ENCODE data around the gene CDH20. TPM values are rescaled to one million over a fixed set of nuclear protein-coding genes. Genes with fewer than 3 reads are reported as not detected.
A peak's percentile ranks its signal among the peaks of the same experiment; 100 is the strongest.

CDH20 gene
- total and polyA plus RNA-seq, 2 of the 4 experiments (the other 2 are of a cell fraction) = not detected

DNA sequence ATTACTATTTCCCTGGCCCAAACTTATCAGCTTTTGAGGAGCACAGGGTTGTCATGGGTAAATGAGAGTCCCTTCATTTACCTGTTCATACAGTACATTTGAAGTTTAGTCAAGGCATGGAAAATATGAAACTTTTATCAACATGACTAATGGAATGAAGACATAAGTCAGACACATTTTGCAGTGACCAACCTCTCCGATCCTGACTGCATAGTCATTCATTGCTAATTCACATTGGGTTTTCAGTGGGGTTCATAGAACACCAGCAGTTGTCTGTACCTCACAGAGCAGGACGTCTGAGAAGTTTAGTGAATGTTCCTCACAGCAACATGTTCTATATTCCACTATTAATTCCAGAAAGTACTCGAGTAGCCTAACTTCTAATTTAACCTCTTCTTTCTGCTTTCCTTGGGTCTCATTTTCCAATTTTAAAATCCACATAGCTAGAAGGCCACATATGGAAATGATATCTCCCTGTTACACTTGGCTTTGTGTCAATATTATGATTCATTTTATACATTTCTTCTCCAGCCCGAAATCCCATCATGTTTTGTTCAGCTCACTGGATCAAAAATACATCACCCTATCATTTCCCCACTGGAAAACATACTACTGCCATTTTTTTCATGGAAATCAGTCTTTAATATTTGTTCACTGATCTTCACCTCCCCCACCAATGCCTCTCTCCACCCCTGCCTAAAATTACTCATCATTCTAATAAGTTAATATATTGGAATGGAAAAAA, 65.9 kb downstream of the CDH20 start:
- no peak overlapping the region for H3K9ac ChIP-seq (ENCODE audit: low read depth, low read length)
- H3K9me1 ChIP-seq (ENCODE audit: insufficient read depth, low read length) = no peaks in the 10 kb centered on the region; the same call in 1 of the 2 replicates
- no peak overlapping the region for H2AFZ ChIP-seq (replicated peaks; ENCODE audit: low read length, poor library complexity)
- H3K14ac ChIP-seq (replicated peaks; ENCODE audit: low read depth, low read length) = no peak overlapping the region
- CTCF ChIA-PET = no interaction called here
- H2BK120ac ChIP-seq (ENCODE audit: low read depth, low read length) = no peak overlapping the region
- H3K4me1 ChIP-seq (ENCODE audit: control insufficient read depth, insufficient read depth, low read length) = peaks cover 3% of the 10 kb centered on the region; the same call in 1 of the 2 replicates
- no peak overlapping the region for H2AK5ac ChIP-seq (ENCODE audit: low read depth, low read length)
- no peak overlapping the region for H3K56ac ChIP-seq (ENCODE audit: extremely low read depth, insufficient read depth, low read length)
- in situ Hi-C loops (cut with MboI; ENCODE audit: low sequenced_read_pairs) = no loop called here
- dilution Hi-C loops (cut with HindIII; ENCODE audit: low sequenced_read_pairs, unreplicated experiment) = no loop called here
- H2BK15ac ChIP-seq (ENCODE audit: low read depth, low read length) = no peak overlapping the region; the same call in 2 of the 3 replicates
- DNase-seq (peak; percentile 65), ATAC-seq (ENCODE audit: low read depth) (no peak)
- H3K18ac ChIP-seq (ENCODE audit: low read depth, low read length) = no peak overlapping the region
- no peak overlapping the region for H2BK5ac ChIP-seq (ENCODE audit: low read depth, low read length, poor library complexity, severe bottlenecking)
- intact Hi-C loops (cut with micrococcal nuclease) = no loop called here
- H3K4me3 ChIP-seq (ENCODE audit: insufficient read depth, low read depth, low read length) = no peak overlapping the region
- no peaks in the 10 kb centered on the region for H3K36me3 ChIP-seq (ENCODE audit: control insufficient read depth, insufficient read depth, low read length)
- POLR2A ChIA-PET (ENCODE audit: unreplicated experiment) = no interaction called here
- H3K27ac ChIP-seq (ENCODE audit: insufficient read depth, low read length) = no peak overlapping the region
- no peak overlapping the region for H3K23ac ChIP-seq (ENCODE audit: low read depth, low read length)
- no peaks in the 10 kb centered on the region for H3K27me3 ChIP-seq (ENCODE audit: control insufficient read depth, insufficient read depth, low read length)
- H3K4ac ChIP-seq (ENCODE audit: low read depth, low read length) = no peak overlapping the region
- no peak overlapping the region for H4K5ac ChIP-seq (ENCODE audit: low read depth, low read length)
- no peaks in the 10 kb centered on the region for H3K9me3 ChIP-seq (ENCODE audit: control insufficient read depth, insufficient read depth, low read length)
- no peak overlapping the region; the same call in 1 of the 2 replicates for H3K4me2 ChIP-seq (ENCODE audit: low read depth, low read length)
- no peaks in the 10 kb centered on the region for H3K79me1 ChIP-seq (ENCODE audit: low read depth in 1 of 2, low read length in 2 of 2)
- no peak overlapping the region for H2AK9ac ChIP-seq (replicated peaks; ENCODE audit: low read depth, low read length, poor library complexity)
- no TSS peak for BruUV-seq (replicated peaks)
- no peak overlapping the region; the same call in 1 of the 2 replicates for H2BK20ac ChIP-seq (ENCODE audit: low read depth, low read length)
- H4K91ac ChIP-seq (ENCODE audit: insufficient read depth, low read depth, low read length) = no peak overlapping the region
- 0% methylated on average over 1 of the region's 4 CpGs; no CpG with 5 or more reads in 1 of the 2 experiments for WGBS, 2 experiments (ENCODE audit: extremely low coverage in 2 of 2, insufficient read length in 1 of 2)
- no peak overlapping the region; a peak in 1 of 4 replicates for H4K8ac ChIP-seq (ENCODE audit: low read depth in 2 of 2, low read length in 2 of 2)
- no peaks in the 10 kb centered on the region for H4K20me1 ChIP-seq (ENCODE audit: insufficient read depth, low read length)
- TF ChIP-seq, protein P1, sequence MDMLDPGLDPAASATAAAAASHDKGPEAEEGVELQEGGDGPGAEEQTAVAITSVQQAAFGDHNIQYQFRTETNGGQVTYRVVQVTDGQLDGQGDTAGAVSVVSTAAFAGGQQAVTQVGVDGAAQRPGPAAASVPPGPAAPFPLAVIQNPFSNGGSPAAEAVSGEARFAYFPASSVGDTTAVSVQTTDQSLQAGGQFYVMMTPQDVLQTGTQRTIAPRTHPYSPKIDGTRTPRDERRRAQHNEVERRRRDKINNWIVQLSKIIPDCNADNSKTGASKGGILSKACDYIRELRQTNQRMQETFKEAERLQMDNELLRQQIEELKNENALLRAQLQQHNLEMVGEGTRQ (IDR thresholded peaks at IDR 0.05; ENCODE audit: low read depth, low read length) = no peak
- TF ChIP-seq RFX5 (IDR thresholded peaks at IDR 0.05; ENCODE audit: low read depth, low read length) (no peak), SMC3 (IDR thresholded peaks at IDR 0.05; ENCODE audit: low read depth, low read length) (no peak), CEBPB (IDR thresholded peaks at IDR 0.05; ENCODE audit: low read depth, low read length) (no peak), NFE2L2 (IDR thresholded peaks at IDR 0.05; ENCODE audit: low read depth, low read length) (no peak), MAZ (IDR thresholded peaks at IDR 0.05; ENCODE audit: borderline replicate concordance, low read depth, low read length) (no peak), POLR2A (IDR thresholded peaks at IDR 0.05; ENCODE audit: low read depth, low read length) (no peak), RAD21 (IDR thresholded peaks at IDR 0.05; ENCODE audit: low read length) (no peak), MXI1 (IDR thresholded peaks at IDR 0.05; ENCODE audit: borderline replicate concordance, low read depth, low read length) (no peak), BHLHE40 (IDR thresholded peaks at IDR 0.05; ENCODE audit: low read depth, low read length) (no peak), RCOR1 (IDR thresholded peaks at IDR 0.05; ENCODE audit: insufficient replicate concordance, low read length) (no peak), MAFK (IDR thresholded peaks at IDR 0.05; ENCODE audit: low read depth, low read length) (no peak), FOS (IDR thresholded peaks at IDR 0.05; ENCODE audit: low read depth, low read length) (no peak)
- TF ChIP-seq, protein P2, sequence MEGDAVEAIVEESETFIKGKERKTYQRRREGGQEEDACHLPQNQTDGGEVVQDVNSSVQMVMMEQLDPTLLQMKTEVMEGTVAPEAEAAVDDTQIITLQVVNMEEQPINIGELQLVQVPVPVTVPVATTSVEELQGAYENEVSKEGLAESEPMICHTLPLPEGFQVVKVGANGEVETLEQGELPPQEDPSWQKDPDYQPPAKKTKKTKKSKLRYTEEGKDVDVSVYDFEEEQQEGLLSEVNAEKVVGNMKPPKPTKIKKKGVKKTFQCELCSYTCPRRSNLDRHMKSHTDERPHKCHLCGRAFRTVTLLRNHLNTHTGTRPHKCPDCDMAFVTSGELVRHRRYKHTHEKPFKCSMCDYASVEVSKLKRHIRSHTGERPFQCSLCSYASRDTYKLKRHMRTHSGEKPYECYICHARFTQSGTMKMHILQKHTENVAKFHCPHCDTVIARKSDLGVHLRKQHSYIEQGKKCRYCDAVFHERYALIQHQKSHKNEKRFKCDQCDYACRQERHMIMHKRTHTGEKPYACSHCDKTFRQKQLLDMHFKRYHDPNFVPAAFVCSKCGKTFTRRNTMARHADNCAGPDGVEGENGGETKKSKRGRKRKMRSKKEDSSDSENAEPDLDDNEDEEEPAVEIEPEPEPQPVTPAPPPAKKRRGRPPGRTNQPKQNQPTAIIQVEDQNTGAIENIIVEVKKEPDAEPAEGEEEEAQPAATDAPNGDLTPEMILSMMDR (conservative IDR thresholded peaks at IDR 0.05; ENCODE audit: low read depth, low read length) = no peak
- TF ChIP-seq, protein P3, sequence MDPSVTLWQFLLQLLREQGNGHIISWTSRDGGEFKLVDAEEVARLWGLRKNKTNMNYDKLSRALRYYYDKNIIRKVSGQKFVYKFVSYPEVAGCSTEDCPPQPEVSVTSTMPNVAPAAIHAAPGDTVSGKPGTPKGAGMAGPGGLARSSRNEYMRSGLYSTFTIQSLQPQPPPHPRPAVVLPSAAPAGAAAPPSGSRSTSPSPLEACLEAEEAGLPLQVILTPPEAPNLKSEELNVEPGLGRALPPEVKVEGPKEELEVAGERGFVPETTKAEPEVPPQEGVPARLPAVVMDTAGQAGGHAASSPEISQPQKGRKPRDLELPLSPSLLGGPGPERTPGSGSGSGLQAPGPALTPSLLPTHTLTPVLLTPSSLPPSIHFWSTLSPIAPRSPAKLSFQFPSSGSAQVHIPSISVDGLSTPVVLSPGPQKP (IDR thresholded peaks at IDR 0.05; ENCODE audit: borderline replicate concordance, low read depth, low read length) = no peak
